22Rv1 (cell line): ENCODE data around the gene CMIP.

Experiments
- H3K27ac ChIP-seq: fragments of 450-650 bp; 2 replicates; pipeline ENCODE4 v1.5.1; 2017
- ZFX ChIP-seq: fragments of 450-650 bp; IDR thresholded peaks from 2 replicates; pipeline ENCODE4 v1.6.1; 2017; ENCODE audit warnings: antibody characterized with exemption, borderline replicate concordance
- TF ChIP-seq, protein P1 (sequence below): fragments of 450-650 bp; IDR thresholded peaks from 2 replicates; pipeline ENCODE4 v1.5.1; 2017; ENCODE audit warnings: mild to moderate bottlenecking

CMIP gene

GRCh38 chr16:81565321-81566028, 120.9 kb downstream of the CMIP start:
- no peak for TF ChIP-seq ZFX
- TF ChIP-seq, protein P1, sequence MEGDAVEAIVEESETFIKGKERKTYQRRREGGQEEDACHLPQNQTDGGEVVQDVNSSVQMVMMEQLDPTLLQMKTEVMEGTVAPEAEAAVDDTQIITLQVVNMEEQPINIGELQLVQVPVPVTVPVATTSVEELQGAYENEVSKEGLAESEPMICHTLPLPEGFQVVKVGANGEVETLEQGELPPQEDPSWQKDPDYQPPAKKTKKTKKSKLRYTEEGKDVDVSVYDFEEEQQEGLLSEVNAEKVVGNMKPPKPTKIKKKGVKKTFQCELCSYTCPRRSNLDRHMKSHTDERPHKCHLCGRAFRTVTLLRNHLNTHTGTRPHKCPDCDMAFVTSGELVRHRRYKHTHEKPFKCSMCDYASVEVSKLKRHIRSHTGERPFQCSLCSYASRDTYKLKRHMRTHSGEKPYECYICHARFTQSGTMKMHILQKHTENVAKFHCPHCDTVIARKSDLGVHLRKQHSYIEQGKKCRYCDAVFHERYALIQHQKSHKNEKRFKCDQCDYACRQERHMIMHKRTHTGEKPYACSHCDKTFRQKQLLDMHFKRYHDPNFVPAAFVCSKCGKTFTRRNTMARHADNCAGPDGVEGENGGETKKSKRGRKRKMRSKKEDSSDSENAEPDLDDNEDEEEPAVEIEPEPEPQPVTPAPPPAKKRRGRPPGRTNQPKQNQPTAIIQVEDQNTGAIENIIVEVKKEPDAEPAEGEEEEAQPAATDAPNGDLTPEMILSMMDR = no peak
- no peak overlapping the region for H3K27ac ChIP-seq

DNA sequence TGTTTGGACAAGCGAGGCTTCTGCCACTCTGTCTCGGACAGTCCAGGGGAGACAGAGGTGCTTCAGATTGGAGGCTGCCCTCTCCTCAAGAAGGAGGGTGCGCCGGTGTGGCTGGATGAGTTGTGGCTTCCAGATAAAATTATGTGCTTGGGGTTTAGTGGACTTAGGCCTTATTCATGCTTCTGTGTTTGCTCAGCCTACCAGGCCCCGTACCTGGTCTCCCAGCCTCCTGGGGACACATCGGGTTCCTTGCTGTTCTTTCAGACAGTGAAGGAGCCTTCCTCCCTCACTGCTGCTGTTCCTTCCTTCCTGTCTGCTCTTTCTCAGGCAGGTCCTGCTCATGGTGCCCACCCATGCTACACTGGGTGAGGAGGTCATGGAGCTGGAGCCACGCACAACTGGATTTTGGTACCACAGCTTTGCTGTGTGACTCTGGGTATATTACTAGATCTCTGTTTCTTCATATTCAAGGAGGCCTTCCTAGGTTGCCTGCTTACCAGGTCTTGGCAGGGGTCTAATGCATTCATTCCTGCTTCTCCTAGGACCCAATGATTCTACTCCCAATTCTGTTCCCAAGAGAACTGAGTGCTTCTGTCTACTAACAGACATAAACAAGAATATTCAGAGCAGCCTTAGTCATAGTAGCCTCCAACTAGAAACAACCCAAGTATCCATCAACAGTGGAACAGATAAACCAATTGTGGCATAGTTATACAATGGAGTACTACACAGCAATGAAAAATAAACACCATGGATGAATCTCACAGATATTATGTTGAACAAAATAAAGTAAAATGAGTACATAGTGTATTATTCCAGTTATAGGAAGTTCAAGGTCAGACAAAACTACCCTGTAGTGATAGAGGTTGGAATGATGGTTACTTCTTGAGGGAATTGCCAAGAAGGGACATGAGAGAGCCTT, 121.7 kb downstream of the CMIP start:
- TF ChIP-seq ZFX = no peak
- TF ChIP-seq, protein P1 = no peak
- H3K27ac ChIP-seq = no peak overlapping the region

DNA sequence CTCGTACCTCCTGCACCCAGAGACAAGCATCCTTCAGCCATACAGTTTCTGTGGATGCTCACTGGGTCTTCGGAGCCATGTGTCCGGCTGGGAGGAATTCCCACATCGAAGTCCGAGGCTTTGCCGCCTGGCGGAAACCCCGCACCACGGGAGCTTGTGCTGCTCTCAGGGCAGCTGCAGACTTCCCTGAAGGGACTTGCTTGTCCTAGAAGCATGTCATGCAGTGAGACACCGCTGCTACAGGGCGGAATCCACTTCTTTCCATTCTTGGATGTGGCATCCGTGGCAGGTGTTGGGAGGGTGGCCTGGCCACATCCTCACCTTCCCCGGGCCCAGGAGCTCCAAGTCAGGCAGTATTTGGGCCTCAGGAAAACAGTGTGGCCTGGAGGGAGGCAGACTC, 122.5 kb downstream of the CMIP start:
- TF ChIP-seq ZFX = no peak
- TF ChIP-seq, protein P1 = no peak
- no peak overlapping the region for H3K27ac ChIP-seq

DNA sequence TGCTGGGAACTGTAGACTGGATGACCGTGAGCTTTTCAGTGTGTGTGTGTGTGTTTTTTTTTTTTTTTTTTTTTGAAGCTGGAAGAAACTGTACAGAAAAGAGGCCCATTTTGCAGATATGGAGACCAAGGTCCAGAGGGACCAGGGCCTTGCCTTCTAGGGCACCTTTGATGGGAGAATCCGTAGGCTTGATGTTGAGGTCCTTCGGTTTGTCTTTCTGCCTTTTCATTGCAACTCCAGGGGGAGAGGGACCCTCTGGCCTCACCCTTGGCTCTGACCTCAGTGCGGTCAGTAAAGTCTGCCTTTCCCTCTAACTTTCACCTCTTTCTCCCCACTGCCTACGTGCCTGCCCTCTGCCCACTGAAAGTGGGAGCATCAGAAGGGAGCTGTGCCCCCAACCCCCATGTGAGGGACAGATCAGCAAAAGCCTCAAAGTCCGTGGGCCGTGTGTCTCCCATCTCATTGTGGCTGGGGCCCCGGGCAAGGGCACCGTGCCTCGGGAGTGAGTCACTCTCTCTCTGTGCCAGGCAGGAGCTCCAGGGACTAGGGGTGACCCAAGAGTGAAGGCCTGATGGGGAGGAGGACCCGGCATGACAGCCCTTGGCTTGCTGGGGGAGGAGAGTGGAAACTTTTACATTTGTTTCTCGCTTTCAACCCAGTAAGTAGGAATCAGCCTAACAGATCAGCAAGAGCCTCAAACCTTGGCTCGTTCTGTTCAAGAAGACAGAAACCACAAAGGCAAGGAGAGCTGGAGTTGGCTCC, 123.6 kb downstream of the CMIP start:
- H3K27ac ChIP-seq = no peak overlapping the region
- no peak for TF ChIP-seq ZFX
- TF ChIP-seq, protein P1 = no peak

DNA sequence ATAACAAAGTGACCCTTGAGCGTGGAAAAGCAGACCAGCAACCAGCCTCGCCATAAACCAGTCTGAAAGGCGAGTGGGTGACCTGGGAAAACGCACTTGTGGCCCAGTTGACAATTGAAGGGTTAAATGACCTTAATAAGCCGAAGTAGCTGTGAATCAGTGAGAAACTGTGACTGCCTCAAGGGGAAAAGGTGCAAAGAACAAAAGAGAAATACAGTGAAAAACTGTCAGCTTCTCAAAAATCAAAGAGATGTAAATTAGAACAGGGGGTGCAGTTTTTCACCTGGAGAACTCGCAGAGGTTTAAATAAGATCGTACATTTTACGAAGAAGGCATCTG, 124.1 kb downstream of the CMIP start:
- TF ChIP-seq, protein P1 = no peak
- TF ChIP-seq ZFX = no peak
- H3K27ac ChIP-seq = no peak overlapping the region

GRCh38 chr16:81569361-81570034, 124.9 kb downstream of the CMIP start:
- no peak for TF ChIP-seq ZFX
- TF ChIP-seq, protein P1 = no peak
- no peak overlapping the region for H3K27ac ChIP-seq
